HL-60/S4 treated with retinoic acid at 250 ng/mL for 4 days and 3 days (cell line): ENCODE results near the gene NAV2.

Experiments
- in situ Hi-C: fragments of 300-500 bp; cut with MboI; formaldehyde crosslinking; loops from 2 replicates; pipeline ENCODE4 v1.7.0; 2022; ENCODE audit warnings: low sequenced_read_pairs

Gene NAV2

DNA sequence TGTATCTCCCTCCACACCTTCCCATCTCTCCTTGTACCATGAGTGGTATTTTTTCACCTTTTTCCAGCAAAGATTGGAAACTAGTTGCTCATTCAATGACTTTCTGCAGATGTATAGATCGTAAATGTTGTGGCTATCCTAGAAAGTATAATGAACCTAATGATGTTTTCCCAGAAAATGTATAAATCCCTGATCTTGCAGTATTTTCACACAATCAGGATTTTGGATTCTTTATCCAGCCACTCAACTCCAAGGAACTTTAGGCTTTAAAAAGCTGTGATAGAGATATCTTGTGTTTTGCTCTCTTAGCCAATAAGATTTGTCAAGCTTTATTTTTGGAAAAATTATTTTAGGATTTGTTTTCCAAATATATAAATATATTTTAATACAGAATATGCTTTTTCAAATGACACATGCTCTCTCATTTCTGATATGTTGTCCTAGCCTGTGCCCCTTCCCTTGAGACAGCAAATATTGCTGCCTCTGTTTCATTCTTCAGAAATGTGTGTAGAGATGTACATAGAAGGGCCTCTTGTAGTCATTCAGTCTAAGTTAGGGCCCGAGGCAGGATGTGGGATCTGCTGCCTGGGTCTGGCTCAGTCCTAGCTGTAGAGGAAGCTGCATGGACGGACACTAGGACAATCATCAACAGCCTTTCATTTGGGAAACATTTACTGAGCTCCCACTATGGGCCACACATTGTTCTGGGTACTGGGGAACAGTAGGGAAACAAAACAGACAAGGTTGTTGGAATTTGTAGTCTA, 62.4 kb downstream of the NAV2 start:
- in situ Hi-C loops: no loop called here

DNA sequence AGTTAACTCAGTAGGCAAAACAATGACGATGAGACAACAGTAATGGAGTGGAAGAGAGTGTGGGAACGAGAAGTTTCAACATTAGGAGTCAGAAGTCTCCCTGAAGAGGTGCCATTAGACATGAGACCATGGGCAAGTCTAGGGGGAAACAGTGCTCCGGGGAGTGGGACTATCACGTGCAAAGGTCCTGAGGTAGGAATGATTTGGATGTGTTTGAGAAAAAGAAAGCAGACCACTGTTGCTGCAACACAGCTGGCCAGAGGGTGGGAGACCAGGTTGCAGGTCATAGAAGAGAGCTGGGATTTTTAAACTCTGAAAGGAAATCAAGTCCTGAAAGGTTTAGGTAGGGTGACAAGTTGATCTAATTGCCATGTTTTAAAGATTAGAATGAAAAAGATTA, 63.0 kb downstream of the NAV2 start:
- in situ Hi-C loops: no loop called here

DNA sequence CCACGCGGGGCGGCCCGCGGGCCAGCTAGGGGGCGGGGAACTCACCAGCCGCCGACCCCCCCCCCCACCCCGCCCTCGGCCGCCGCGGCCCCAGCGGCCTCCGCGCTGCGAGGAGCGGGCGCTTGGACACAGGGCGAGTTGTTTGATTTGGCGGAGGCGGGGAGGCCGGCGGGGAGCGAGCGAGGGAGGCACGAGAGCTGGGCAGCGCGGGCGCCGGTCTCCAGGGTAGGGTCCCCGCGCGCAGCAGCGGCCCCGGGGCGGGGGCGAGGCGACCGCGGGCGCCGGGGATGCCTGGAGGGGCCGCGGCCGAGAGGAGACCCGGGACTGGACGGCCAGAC, 64.4 kb downstream of the NAV2 start:
- in situ Hi-C loops: no loop called here

DNA sequence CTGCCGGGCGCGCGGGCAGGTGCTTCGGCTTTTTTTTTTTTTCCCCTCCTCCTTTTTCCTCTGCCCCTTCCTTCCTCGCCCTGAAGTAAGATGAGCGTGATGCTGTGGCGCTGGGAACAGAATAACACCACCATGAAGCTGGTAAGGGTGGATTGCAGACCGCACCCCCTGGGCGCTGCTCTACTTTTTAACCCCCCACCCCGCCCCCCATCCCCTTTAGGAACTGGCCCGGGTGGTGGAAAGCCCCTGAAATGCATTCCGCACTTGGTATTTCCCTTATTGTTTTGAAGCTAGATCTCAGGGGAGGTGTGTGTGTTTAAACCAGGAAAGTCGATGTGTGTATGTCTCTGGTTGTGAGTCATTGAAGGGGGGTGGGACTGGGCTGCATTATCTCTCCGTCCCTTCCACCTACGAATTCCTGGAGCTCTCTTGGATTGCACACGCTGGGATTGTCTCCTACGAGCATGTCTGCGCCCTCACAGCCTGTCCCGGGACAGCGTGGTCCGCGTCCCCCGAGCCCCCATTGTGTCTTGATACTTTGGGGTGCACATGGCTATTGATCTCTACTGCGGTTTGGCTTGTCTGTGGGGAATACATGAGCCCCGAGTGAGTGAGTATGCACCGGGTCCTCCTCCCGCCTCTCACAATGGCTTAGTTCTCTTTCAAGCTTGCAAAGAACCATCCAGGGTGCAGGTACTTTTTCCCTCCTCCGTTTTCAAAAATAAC, 64.9 kb downstream of the NAV2 start:
- in situ Hi-C loops: no loop called here

DNA sequence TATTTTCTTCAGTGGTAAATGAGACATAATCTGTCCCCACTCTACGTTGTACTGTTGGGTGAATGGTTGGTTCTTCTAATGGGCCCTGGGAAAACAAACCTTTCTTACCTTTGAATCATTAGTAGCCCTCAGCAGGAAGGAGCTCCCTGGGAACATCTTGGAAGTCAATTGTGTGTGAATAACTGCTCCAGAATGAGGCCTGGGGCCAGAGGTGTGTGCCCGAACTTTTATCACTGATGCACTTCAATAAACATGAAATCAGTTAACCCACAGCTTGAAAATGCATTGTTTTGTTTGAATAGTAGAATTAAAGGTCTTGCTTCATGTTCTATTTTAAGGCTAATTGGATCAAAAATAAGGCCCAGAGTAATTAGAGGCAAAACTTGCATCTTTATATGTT, 67.1 kb downstream of the NAV2 start:
- in situ Hi-C loops: no loop called here

DNA sequence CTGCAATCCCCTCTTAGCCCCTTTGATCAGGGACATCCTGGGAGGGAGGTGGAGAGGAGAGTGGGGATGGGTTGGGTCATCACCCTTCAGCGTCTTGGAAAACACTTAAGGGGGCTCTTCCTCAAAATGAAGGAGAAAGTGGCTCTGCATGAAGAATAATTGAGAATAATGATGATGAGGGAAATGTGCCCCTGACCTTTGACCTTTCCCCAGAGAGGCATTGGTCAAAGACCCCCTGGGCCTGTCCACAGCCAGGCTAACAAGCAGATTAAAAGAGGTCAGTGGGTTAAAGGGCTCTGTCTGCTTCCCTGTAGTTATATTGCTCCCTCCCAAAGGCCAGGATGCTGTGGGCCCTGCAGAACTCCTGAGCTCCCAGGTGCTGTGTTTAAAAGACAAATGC, 68.7 kb downstream of the NAV2 start:
- in situ Hi-C loops: no loop called here

DNA sequence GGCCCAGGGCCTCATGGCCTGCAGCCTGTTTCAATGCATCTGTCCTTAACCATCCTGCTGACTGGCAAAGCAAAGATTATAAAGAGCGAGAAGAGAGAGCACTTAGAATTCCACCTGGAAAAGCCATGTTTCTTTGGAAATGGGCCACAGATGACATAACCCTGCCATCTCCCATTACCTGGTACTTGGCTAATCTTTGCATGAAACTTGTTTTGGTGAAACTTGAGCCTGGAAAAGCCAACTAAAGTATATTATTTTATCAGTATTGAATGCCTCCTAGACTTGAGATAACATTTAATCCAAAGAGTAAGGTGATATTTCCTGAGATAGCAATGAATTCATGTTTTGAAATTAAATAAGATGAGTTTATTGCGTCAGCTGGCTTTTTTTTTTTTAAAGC, 72.6 kb downstream of the NAV2 start:
- in situ Hi-C loops: no loop called here

DNA sequence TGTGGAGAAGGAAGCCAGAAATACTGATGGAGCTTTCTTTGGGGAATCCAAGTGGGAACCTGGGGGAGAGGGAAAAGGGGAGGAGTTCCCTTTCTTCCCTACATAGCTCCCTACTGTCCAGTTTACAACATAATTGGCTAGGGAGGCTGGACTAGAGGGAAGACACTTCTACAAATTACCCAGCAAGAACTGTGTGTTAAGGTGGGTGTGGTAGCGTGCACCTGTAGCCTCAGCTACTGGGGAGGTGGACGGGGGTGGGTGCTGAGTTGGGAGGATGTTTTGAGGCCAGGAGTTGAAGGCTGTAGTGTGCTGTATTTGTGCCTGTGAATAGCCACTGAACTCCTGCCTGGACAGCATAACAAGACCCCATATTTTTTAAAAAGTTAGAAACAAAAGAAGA, 74.0 kb downstream of the NAV2 start:
- in situ Hi-C loops: no loop called here

DNA sequence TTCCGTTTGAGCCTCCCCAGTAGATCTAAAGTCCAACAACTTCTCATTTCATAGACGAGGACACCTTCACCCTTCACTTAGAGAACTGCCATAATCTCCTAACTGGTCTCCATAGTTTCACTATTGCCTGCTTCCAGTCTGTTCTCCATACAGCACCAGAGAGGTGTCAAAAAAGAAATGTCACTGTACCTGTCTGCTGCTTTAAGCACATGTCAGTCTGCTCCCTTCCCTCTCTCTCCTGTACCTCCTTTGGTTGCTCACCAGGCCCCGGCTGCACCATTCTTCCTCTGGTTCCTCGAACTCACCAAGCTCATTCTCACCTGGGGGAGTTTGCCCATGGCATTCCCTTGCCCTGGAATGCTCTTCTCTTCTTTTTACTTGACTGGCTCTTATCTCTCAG, 75.8 kb downstream of the NAV2 start:
- in situ Hi-C loops: no loop called here

DNA sequence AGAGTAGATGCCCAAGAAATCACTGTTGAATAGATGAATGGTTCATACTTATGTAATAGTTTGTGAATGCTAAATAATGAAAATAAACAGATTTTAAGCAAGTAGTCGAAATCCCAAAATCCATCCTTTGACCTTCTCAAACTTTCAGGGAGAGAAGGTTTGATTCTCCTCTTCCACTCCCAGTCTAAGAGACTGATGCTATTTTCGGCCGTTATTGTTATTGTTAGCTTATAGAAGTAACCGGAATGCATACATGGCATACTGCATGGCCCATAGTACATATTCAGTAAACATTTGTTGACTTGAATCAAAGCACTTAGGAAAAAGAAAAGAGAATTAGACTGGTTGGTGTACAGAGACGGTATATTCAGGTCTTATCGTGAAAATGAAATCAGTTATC, 76.6 kb downstream of the NAV2 start:
- in situ Hi-C loops: no loop called here

DNA sequence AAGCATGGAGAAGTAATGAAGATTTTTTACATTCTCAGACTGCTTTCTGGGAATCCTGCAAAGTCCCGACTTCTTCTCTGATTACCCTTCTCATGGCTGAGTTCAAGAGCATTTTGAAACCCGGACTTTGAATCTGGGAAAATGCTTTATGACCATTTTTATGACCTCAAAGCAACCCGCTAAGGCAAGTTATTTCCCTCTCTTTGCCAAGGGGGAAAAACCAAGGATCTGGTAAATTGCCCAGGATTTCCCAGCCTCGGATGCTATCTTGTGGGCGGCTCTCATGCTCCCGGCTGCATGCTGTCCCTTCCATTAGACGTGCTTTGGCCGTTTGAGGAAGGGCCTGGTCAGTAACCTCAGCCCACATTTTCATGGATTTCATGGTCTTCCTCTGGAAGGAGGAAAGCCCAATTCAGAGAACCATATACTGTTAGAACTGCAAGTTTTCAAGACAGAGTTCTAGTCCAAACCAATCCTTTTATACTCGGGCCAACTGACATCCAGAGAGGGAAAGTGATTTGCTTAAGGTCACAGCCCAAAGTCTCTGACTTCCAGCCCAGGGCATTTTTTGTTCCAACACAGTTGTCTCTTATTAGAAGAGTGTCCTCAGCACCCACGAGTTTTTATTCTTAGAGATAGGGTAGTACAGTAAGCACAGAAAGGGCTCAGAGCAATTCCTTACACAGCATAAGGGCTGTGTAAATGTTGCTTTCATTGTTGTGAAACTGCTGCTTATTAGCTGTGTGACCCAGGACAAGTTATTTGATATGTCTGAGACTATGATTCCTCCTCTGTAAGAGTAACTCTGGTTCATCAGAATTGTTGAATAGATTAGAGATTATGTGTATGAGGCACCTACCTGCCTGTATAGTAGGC, 77.4 kb downstream of the NAV2 start:
- in situ Hi-C loops: no loop called here

DNA sequence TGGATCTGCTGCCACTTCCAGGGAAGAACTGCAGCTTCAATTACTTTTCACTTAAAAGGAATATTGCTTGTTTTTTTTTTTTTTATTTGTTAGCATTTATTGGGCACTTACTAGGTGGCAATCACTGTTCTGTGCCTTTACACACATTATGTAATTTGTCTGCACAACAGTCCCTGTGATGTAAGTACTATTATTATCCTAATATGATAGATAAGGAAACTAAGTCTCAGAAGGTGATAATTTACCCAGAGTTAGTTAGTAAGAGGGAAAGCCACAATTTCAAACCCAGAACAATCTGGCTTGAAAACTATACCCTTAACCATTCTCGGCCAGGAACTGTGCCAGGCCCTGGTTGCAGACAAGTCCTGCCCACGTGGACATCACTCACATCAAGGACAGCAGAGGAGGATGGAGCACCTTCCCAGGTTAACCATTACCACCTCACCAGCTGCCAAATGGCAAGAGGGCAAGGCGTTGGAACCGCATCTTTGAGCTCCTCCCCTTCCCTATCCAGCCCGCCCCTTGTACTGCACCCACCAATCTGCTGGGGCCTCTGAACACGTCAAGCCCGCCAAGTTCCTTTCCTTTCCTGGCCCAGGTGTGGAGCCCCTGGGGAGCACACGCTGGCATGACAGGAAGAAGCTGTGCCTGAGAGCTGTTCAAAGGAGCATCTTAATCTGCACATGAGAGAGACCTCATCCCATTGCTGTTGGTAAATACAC, 78.4 kb downstream of the NAV2 start:
- in situ Hi-C loops: no loop called here

DNA sequence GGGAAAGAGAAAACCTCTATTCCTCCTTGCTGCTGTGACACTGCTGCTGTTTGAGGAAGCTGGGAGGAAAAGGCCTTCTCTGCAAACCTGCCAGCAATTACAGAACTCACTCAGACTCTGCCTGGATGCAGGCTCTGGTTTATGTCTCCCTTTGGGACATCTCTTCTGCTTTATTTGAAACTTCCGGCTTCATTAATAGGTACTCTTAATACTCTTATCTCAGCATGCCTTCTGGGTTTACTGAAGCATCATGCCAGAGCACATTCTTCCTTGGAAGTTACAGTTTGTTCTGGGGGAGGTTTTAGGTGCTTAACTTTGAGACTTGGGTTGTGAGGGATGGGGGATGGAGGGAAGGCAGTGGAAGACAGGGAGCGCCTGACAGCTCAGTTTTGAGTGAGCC, 79.9 kb downstream of the NAV2 start:
- in situ Hi-C loops: no loop called here

DNA sequence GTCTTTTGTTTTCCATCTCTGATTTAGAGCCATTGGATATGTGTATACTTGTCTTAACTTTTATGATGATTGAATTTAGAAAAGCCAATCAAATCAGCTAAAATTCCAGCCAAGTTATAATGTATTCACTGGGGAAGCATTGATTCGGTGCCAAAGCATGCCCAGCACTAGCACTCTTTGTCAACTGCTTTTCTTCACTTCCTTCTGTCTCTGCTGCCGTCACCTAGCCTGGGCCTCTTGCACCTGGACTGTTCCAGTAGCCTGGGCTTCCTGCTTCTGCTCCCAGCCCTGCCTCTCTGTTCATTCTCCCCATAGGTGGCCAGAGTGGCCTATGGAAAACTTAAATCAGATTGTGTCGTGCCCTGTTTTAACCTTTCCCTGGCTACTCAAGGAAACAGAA, 80.7 kb downstream of the NAV2 start:
- in situ Hi-C loops: no loop called here

DNA sequence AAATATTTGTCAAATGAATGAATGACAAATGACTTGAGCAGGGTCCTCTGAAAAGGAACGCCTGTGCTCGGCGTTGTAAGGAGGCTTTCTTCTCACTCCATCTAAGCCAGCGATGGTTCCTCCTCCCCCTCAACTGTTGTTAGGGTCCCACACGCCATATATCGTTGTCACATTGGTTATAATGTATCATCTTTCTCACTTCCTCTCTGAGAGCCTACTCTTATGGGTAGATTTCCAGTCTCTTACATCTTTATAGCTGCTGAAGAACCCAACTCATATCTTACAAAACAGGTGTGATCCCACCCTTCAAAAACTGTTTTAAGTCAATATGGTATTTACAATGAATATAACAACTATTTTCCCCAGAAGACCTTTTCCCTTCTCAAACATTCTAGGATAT, 81.5 kb downstream of the NAV2 start:
- in situ Hi-C loops: no loop called here

DNA sequence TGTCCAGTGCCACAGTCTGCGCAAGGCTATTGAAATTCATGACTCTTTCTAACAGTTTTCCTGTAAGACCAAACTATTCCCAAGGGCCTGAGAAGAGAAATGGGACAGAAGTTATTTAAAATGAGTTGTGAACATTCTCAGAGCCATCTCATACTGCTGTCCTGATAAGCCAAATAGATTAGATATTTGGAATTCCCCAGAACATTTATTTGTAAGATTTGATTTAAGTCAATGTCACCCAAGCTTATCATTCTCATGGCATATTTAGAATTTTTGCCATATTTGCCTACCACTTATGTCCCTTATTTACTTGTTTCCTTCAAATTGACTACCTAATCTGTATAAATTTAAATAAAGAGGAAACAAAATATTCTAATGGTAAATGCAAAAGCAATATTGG, 82.4 kb downstream of the NAV2 start:
- in situ Hi-C loops: no loop called here

DNA sequence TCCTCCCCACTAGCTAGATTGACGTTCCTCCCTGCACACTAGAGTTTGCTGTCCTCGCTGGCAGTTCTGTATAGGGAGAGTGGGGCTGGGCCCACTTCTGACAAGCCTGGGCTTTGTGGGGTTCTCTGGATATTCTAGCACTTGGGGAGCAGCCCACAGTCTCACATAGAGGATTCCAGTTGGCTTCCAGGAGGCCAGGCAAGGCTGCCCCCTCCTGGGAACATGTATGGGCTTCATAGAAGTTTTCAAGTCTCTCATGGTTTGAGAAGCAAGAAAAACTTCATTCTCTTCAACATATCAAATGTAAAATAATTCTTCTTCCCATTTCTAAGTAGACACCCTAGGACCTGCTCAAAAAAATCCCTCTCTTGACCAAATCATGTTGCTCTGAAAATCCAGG, 87.5 kb downstream of the NAV2 start:
- in situ Hi-C loops: no loop called here

DNA sequence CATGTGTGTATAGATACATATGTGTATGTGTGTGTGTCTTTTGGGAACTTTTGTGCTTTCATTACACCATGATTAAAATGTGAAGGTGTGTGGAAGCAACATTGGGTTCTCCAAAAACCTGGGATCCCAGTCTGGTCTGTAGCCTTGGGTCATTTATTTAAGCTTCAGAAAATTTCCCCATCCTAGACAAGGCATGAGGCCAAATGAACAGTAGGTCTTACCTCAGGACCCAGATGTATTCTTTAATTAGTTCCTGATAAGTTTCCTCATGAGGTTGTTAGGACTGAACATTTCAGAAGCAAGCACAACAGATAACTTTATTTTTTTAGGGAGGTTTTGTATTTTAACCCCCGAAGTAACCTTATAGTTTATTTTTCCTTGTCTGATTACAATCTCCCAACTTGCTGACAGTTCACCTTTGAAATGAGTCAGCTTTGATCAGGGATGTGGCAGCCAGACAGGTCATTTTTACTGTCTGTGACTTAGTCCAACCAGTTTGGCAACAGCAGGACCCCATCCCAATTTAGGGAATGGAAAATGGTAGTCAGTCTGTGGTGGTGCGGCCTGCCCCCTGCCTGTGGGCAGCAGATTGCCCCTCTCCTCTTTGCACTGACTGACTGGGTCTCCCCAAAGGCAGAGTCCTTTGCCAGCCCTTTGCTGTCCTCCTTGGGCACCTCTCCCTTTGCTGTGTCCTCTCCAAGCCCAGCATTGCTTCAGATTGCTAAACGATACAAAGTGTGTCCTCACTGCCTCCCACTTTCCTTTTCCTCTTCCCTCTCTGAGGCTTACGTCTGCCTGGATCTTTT, 88.3 kb downstream of the NAV2 start:
- in situ Hi-C loops: no loop called here

DNA sequence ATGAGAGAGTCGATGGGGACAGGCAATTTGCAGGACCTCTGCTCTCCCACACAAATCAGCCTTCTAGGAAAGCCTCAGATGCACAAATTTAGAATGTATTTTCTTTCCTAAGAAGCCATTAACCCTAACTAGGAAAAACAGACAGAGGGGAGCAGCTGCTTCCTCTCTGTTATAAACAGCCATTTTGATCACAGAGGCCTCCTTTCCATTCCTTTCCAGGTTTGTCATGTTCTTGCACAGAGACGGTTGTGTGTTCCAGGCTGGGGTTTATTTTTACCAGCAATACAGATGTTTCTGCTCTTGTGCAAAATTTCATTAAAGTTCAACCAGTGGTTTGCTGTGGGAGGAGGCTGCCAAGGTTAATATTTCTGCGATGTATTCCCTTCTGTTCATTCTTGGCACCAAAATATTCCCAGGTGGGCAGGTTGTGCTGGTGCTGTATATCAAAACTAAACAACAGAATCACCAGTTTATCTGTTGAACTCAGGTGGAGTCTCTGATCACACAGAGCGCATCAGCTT, 90.2 kb downstream of the NAV2 start:
- in situ Hi-C loops: no loop called here

DNA sequence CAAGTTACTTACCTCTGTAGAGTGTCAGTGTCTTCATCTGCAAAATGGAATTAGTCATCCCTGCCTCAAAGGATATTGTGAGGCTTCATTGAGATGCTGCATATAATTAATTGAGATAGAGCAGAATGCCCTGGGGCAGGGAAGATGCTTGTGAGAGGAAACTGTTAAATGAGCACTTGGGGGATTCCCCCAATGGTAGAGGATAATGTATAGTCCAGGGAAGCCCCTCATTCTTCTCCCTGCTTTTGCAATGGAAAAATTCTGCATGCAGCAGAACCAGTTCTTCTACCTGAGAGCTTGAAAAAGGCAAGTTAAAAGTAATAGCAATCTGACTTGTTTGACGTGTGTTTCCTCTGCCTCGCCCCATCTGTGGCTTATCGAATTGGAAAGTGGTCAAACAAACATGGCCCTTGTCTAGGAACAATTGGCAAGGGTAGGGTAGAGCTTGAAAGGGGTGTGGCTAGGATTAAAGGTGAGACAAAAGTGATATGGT, 90.9 kb downstream of the NAV2 start:
- in situ Hi-C loops: no loop called here
